Skin of body (tissue), 2 donors: ENCODE results near the gene ZNF254. TPM values are rescaled to one million over a fixed set of nuclear protein-coding genes. Genes with fewer than 3 reads are reported as not detected.
"Not testable (repeated sequence)": the region's sequence is repeated elsewhere in the genome, so short reads cannot be mapped to it uniquely, and the experiment has no call there.

ENCODE experiments used
- DNase-seq: peaks from one replicate; lab custom pipeline; 2025; lab: John Stamatoyannopoulos, UW
- total RNA-seq: library from RNA; depleted of rRNA; stranded (reverse); fragments of >200 nt; gene quantifications from one replicate; pipeline ENCODE4 v1.2.3, GENCODE V29; 2014

ZNF254 gene
- total RNA-seq, 1 donor from 2014 or later = 42.9 TPM

- DNase-seq = no peak
Measured at GRCh38 chr19:24071078-24071477, 15.9 kb upstream of the ZNF254 start.

GRCh38 chr19:24072720-24073119 is 14.3 kb upstream of the ZNF254 start:
- DNase-seq = no peak

GRCh38 chr19:24073807-24074206 is 13.2 kb upstream of the ZNF254 start:
- DNase-seq = no peak

GRCh38 chr19:24074720-24075454 is 12.1 kb upstream of the ZNF254 start:
- no peak for DNase-seq

GRCh38 chr19:24075530-24075929 is 11.5 kb upstream of the ZNF254 start:
- DNase-seq = not testable (repeated sequence)

- no peak for DNase-seq
Measured at GRCh38 chr19:24078680-24079079, 8.3 kb upstream of the ZNF254 start.

- no peak for DNase-seq
Measured at GRCh38 chr19:24081056-24081455, 5.9 kb upstream of the ZNF254 start.

GRCh38 chr19:24098359-24098758 is 11.4 kb downstream of the ZNF254 start:
- DNase-seq = no peak

- DNase-seq = no peak
Measured at GRCh38 chr19:24099829-24100228, 12.8 kb downstream of the ZNF254 start.

- not testable (repeated sequence) for DNase-seq
Measured at GRCh38 chr19:24100597-24100996, 13.6 kb downstream of the ZNF254 start.

- DNase-seq = no peak
Measured at GRCh38 chr19:24101459-24102115, 14.6 kb downstream of the ZNF254 start.

GRCh38 chr19:24127601-24128000 is 40.6 kb downstream of the ZNF254 start:
- DNase-seq = no peak

GRCh38 chr19:24140099-24140498 is 53.1 kb downstream of the ZNF254 start:
- DNase-seq = no peak

GRCh38 chr19:24140591-24140990 is 53.6 kb downstream of the ZNF254 start:
- DNase-seq = no peak

- DNase-seq = no peak
Measured at GRCh38 chr19:24141612-24142011, 54.6 kb downstream of the ZNF254 start.

- no peak for DNase-seq
Measured at GRCh38 chr19:24142771-24143170, 55.8 kb downstream of the ZNF254 start.

GRCh38 chr19:24159707-24160106 is 72.7 kb downstream of the ZNF254 start:
- no peak for DNase-seq

- no peak for DNase-seq
Measured at GRCh38 chr19:24166055-24166454, 79.1 kb downstream of the ZNF254 start.

- DNase-seq = no peak
Measured at GRCh38 chr19:24173882-24174281, 86.9 kb downstream of the ZNF254 start.

- no peak for DNase-seq
Measured at GRCh38 chr19:24177686-24178085, 90.7 kb downstream of the ZNF254 start.

- no peak for DNase-seq
Measured at GRCh38 chr19:24178207-24178606, 91.2 kb downstream of the ZNF254 start.
